ENCODE data around the gene DNAJC21. TPM values are rescaled to one million over a fixed set of nuclear protein-coding genes. Genes with fewer than 3 reads are reported as not detected.

Gene DNAJC21
- total and polyA plus RNA-seq, 2 experiments from 2014 or later: 35.7 to 37.4 TPM

GRCh38 chr5:34967540-34967939, 38.2 kb downstream of the DNAJC21 start:
- Mint-ChIP-seq H3K27me3 (ENCODE audit: insufficient read depth, low read depth, poor library complexity) (no peaks in the 10 kb centered on the region), H3K27ac (no peak overlapping the region), H3K4me3 (no peak overlapping the region), H3K36me3 (ENCODE audit: low read depth) (peaks cover 23% of the 10 kb centered on the region), H3K4me1 (no peaks in the 10 kb centered on the region), H3K9me3 (peaks cover 18% of the 10 kb centered on the region)
- Histone ChIP-seq H3K4me1 (ENCODE audit: insufficient read depth) (no peaks in the 10 kb centered on the region), H3K4me2 (no peak overlapping the region), H3K4me3 (no peak overlapping the region), H2AFZ (no peak overlapping the region), H3F3A (replicated peaks; ENCODE audit: low read depth) (no peaks in the 10 kb centered on the region), H3K27me3 (ENCODE audit: insufficient read depth) (no peaks in the 10 kb centered on the region), H4K20me1 (replicated peaks; ENCODE audit: insufficient read depth) (no peaks in the 10 kb centered on the region), H3K9me2 (ENCODE audit: insufficient read depth) (peaks cover 3% of the 10 kb centered on the region; the same call in 1 of the 2 replicates), H3K27ac (ENCODE audit: low read depth) (no peak overlapping the region), H3K79me2 (replicated peaks; ENCODE audit: insufficient read depth) (no peaks in the 10 kb centered on the region), H3K36me3 (ENCODE audit: insufficient read depth) (no peaks in the 10 kb centered on the region)
- ATAC-seq (no peak), DNase-seq (ENCODE audit: low spot score) (no peak)
- no peak for TF ChIP-seq CREB1 (CRISPR knock-in tag; IDR thresholded peaks at IDR 0.05; ENCODE audit: low read depth)
- TF ChIP-seq REST (IDR thresholded peaks at IDR 0.05; ENCODE audit: unreplicated experiment): no peak
- no peak for TF ChIP-seq ZNF114 (CRISPR knock-in tag; IDR thresholded peaks at IDR 0.05)
- no peak for TF ChIP-seq EZH2phosphoT487 (IDR thresholded peaks at IDR 0.05; ENCODE audit: unreplicated experiment)
- TF ChIP-seq NANOG (IDR thresholded peaks at IDR 0.05; ENCODE audit: borderline replicate concordance): no peak
- no peak for TF ChIP-seq CTCF (conservative IDR thresholded peaks at IDR 0.05; ENCODE audit: low read depth in 2 of 2)
- TF ChIP-seq EZH2 (IDR thresholded peaks at IDR 0.05; ENCODE audit: low read depth, unreplicated experiment): no peak
- TF ChIP-seq ZNF462 (CRISPR knock-in tag; IDR thresholded peaks at IDR 0.05): no peak
- no peak for TF ChIP-seq ZNF331 (CRISPR knock-in tag; IDR thresholded peaks at IDR 0.05; ENCODE audit: low read depth)
- no peak for TF ChIP-seq JUNB (IDR thresholded peaks at IDR 0.05; ENCODE audit: unreplicated experiment)
- TF ChIP-seq POLR2AphosphoS5 (IDR thresholded peaks at IDR 0.05; ENCODE audit: low read depth): no peak
- no peak for TF ChIP-seq ETS1 (IDR thresholded peaks at IDR 0.05)
- no peak for TF ChIP-seq STAT1 (IDR thresholded peaks at IDR 0.05; ENCODE audit: unreplicated experiment)

Measured in GM23338 (cell line).